Measurements from ENCODE around the gene FAM83E. TPM values are rescaled to one million over a fixed set of nuclear protein-coding genes. Genes with fewer than 3 reads are reported as not detected.

Gene FAM83E
- total and polyA plus RNA-seq, 10 of the 15 experiments (the other 5 are each of a cell fraction or from before 2014, with no cell fraction given) = 0.14 to 2.5 (median 0.33) TPM; not detected in 4

DNA sequence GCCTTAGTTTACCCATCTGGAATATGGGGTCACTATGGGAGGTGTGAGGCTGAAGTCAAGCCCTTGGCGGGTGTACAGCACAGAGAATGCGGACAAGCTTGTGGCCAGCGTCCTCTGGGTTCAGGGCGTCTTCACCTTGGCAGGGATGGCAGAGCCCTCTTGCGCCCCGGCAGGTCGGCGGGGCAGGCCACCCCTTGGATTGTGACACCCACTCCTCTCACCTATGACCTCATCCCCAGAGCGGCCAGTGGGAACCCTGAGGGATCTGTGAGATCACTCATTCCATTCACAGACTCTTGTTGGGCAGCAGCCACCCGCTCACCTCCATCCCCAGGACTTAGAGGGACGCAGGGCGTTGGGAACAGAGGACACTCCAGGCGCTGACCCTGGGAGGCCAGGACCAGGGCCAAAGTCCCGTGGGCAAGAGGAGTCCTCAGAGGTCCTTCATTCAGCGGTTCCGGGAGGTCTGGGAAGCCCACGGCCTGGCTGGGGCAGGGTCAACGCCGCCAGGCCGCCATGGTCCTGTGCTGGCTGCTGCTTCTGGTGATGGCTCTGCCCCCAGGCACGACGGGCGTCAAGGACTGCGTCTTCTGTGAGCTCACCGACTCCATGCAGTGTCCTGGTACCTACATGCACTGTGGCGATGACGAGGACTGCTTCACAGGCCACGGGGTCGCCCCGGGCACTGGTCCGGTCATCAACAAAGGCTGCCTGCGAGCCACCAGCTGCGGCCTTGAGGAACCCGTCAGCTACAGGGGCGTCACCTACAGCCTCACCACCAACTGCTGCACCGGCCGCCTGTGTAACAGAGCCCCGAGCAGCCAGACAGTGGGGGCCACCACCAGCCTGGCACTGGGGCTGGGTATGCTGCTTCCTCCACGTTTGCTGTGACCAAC lies 8.2 kb downstream of the FAM83E start, which contains the start of gene SPACA4:
Gene SPACA4, plus strand, starts transcription at position 280 of the 896 bp plus-strand sequence. Its CDS starts 237 bp downstream, at position 517.
- in situ Hi-C loops (cut with MboI) (no loop called here), intact Hi-C loops (cut with micrococcal nuclease; ENCODE audit: unreplicated experiment) (no loop called here)
- Histone ChIP-seq H3K9ac (ENCODE audit: control insufficient read depth, insufficient read depth, low read length) (no peak within 1 kb of the TSS), H3K36me3 (ENCODE audit: control insufficient read depth in 2 of 2, insufficient read depth in 2 of 2, low read length in 1 of 2) (no peaks in the 10 kb centered on the region), H3K4me1 (ENCODE audit: control insufficient read depth, insufficient read depth, low read length) (no peaks in the 10 kb centered on the region), H3K79me2 (ENCODE audit: control insufficient read depth, insufficient read depth, low read length) (no peaks in the 10 kb centered on the region), H2AFZ (ENCODE audit: control insufficient read depth, low read depth, low read length) (no peak within 1 kb of the TSS), H3K4me2 (ENCODE audit: control insufficient read depth, insufficient read depth) (no peak within 1 kb of the TSS), H3K27ac (ENCODE audit: control insufficient read depth, insufficient read depth) (no peak within 1 kb of the TSS), H3K9me3 (replicated peaks; ENCODE audit: control insufficient read depth, insufficient read depth, low read length) (no peaks in the 10 kb centered on the region), H4K20me1 (ENCODE audit: control insufficient read depth, insufficient read depth) (no peaks in the 10 kb centered on the region), H3K4me3 (no peak within 1 kb of the TSS), H3K27me3 (replicated peaks in 1 of 2; ENCODE audit: control insufficient read depth in 2 of 2, insufficient read depth in 2 of 2, low read length in 1 of 2) (no peaks in the 10 kb centered on the region)
- ChIA-PET RAD21 (ENCODE audit: unreplicated experiment) (interaction anchor here (1.0 kb wide), 1 partner anchor 22 kb away, joined by 3 read pairs; no protein-coding TSS in a partner anchor), POLR2A (no interaction called here), SMC1A (ENCODE audit: uncharacterized antibody, unreplicated experiment) (no interaction called here), CTCF (interaction anchor here (0.5 to 2.7 kb wide), 3 partner anchors 17 to 101 kb away, joined by 3 to 24 read pairs (median 6); no protein-coding TSS in a partner anchor)
- FAIRE-seq = no peak
- no TSS peak for BruUV-seq (replicated peaks)
- DNase-seq (ENCODE audit: low read depth, low spot score) = no peak
- 75% methylated on average over 39 of the region's 39 CpGs for WGBS (ENCODE audit: insufficient coverage, insufficient replicate concordance, low lambda C conversion rate, missing lambda C conversion rate)
- no peak for TF ChIP-seq HDGF (IDR thresholded peaks at IDR 0.05)
- TF ChIP-seq SPI1 (IDR thresholded peaks at IDR 0.05; ENCODE audit: borderline replicate concordance, insufficient read depth, low read depth, low read length) = no peak
- TF ChIP-seq, protein P1, sequence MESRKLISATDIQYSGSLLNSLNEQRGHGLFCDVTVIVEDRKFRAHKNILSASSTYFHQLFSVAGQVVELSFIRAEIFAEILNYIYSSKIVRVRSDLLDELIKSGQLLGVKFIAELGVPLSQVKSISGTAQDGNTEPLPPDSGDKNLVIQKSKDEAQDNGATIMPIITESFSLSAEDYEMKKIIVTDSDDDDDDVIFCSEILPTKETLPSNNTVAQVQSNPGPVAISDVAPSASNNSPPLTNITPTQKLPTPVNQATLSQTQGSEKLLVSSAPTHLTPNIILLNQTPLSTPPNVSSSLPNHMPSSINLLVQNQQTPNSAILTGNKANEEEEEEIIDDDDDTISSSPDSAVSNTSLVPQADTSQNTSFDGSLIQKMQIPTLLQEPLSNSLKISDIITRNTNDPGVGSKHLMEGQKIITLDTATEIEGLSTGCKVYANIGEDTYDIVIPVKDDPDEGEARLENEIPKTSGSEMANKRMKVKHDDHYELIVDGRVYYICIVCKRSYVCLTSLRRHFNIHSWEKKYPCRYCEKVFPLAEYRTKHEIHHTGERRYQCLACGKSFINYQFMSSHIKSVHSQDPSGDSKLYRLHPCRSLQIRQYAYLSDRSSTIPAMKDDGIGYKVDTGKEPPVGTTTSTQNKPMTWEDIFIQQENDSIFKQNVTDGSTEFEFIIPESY (IDR thresholded peaks at IDR 0.05) = no peak
- no peak for TF ChIP-seq LARP7 (IDR thresholded peaks at IDR 0.05)
- TF ChIP-seq FOXK2 (IDR thresholded peaks at IDR 0.05) = no peak
- TF ChIP-seq CHD4 (IDR thresholded peaks at IDR 0.05) = no peak
- no peak for TF ChIP-seq POLR2A (IDR thresholded peaks at IDR 0.05; ENCODE audit: low read depth, low read length)
- ATAC-seq = no peak

Data from GM12878 (cell line).